HUES6 (cell line): ENCODE measurements around the gene PTTG1IP2.

Source experiments
- H3K27ac ChIP-seq: 2 replicates; pipeline ENCODE4 v1.7.0; 2013; ENCODE audit warnings: low read depth, mild to moderate bottlenecking, low read length, inconsistent platforms
- H3K27me3 ChIP-seq: 2 replicates; pipeline ENCODE4 v1.6.1; 2013; ENCODE audit warnings: low read length; ENCODE audit not compliant: control insufficient read depth, insufficient read depth
- H3K36me3 ChIP-seq: 2 replicates; pipeline ENCODE4 v1.6.1; 2013; ENCODE audit warnings: low read length; ENCODE audit not compliant: control insufficient read depth, insufficient read depth
- H3K4me1 ChIP-seq: 2 replicates; pipeline ENCODE4 v1.6.1; 2013; ENCODE audit warnings: low read length; ENCODE audit not compliant: control insufficient read depth, insufficient read depth
- H3K4me3 ChIP-seq: 2 replicates; pipeline ENCODE4 v1.5.1; 2013; ENCODE audit warnings: low read depth, low read length
- H3K9ac ChIP-seq: one replicate; pipeline ENCODE4 v1.6.1; 2013; ENCODE audit warnings: mild to moderate bottlenecking, low read length
- H3K9me3 ChIP-seq: 2 replicates; pipeline ENCODE4 v1.6.1; 2013; ENCODE audit warnings: low read depth, low read length; ENCODE audit not compliant: control insufficient read depth, insufficient read depth

Gene PTTG1IP2

DNA sequence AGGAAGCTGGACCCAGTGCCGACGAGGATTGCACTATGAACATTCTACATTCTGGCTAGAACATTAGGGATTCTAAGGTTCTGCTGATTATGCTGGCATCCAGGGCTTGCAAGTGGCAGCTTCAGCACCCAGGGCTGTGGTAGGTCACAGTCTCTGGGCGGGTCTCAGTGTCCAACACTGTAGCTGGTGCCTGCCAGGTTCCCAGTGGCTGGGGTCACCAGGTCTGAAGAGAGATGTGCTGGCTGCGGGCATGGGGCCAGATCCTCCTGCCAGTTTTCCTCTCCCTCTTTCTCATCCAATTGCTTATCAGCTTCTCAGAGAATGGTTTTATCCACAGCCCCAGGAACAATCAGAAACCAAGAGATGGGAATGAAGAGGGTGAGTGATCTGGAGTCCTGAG lies at the start of gene PTTG1IP2:
Gene PTTG1IP2 (plus strand): TSS at position 86 of the 400 bp plus-strand sequence. CDS start 148 bp downstream, at position 234.
- H3K27ac ChIP-seq = no peak within 1 kb of the TSS

DNA sequence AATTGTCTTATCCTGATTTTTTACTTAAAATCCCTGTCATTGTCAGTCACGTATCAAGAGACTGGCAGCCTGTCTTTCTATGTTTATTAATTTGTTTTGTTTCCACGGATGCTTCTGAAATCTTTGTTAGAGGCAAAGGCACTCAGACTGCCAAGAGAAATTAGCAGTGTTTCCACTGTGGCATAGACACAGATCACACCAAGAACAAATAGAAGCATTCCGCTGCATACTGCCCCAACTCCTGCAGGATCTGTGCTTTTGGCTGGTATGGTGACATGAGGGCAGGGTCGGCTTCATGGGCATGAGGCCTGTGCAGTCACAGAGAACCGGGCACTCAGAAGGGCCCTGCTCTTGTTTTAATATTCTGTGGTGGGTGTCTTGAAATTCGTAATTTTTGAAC lies 47.8 kb upstream of the PTTG1IP2 start:
- no peak overlapping the region for H3K27ac ChIP-seq
- H3K4me3 ChIP-seq = no peak overlapping the region
- no peaks in the 10 kb centered on the region for H3K27me3 ChIP-seq
- no peak overlapping the region for H3K9ac ChIP-seq
- no peaks in the 10 kb centered on the region for H3K4me1 ChIP-seq
- peaks cover 13% of the 10 kb centered on the region for H3K9me3 ChIP-seq
- H3K36me3 ChIP-seq = no peaks in the 10 kb centered on the region

More for the DNA sequence above, at the start of gene PTTG1IP2:
- Histone ChIP-seq H3K4me3 (no peak within 1 kb of the TSS), H3K4me1 (no peaks in the 10 kb centered on the region), H3K9me3 (peaks cover 12% of the 10 kb centered on the region), H3K9ac (no peak within 1 kb of the TSS), H3K36me3 (no peaks in the 10 kb centered on the region), H3K27me3 (no peaks in the 10 kb centered on the region)

DNA sequence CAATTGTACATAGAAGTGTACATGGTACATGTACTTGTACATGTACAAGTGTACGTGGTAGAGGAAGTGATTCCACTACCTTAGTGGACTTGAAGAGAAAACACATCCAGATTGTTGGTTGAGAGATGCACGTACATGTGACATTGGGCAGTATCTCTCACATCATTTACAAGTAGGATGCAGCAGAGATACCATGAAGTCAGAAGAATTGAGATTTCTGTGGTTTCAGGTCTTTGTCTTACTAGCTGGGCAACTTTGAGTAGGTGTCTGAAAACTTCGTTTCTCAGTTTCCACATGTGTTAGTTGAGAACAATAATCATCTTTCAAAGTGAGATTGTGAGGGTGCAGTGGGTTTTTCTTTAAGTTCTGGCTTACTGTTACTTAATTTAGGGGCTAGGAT lies 44.7 kb upstream of the PTTG1IP2 start:
- H3K9ac ChIP-seq = no peak overlapping the region
- no peaks in the 10 kb centered on the region for H3K27me3 ChIP-seq
- H3K36me3 ChIP-seq = no peaks in the 10 kb centered on the region
- H3K4me1 ChIP-seq = no peaks in the 10 kb centered on the region
- H3K27ac ChIP-seq = no peak overlapping the region
- H3K9me3 ChIP-seq = peaks cover 13% of the 10 kb centered on the region
- no peak overlapping the region for H3K4me3 ChIP-seq

DNA sequence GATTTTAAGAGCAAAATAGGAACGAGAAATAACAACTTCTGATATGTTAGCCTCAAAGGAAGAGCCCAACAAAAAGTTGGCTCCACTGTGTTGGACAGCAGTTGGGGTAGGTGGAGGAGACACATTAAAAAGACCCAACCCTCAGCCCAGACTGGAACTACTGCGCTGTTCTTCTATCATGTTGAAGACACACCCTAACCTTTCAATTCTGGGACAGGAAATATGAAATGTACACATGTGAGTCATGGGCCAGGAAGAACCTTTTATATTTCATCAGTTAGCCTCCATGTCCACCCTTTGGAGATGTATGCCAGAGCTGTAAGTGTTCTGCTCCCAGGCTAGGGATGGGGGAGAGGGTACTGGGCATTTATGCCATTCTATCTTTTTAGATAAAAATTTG lies 44.1 kb upstream of the PTTG1IP2 start:
- Histone ChIP-seq H3K36me3 (no peaks in the 10 kb centered on the region), H3K9me3 (peaks cover 13% of the 10 kb centered on the region), H3K4me3 (no peak overlapping the region), H3K9ac (no peak overlapping the region), H3K27ac (no peak overlapping the region), H3K27me3 (no peaks in the 10 kb centered on the region), H3K4me1 (no peaks in the 10 kb centered on the region)

DNA sequence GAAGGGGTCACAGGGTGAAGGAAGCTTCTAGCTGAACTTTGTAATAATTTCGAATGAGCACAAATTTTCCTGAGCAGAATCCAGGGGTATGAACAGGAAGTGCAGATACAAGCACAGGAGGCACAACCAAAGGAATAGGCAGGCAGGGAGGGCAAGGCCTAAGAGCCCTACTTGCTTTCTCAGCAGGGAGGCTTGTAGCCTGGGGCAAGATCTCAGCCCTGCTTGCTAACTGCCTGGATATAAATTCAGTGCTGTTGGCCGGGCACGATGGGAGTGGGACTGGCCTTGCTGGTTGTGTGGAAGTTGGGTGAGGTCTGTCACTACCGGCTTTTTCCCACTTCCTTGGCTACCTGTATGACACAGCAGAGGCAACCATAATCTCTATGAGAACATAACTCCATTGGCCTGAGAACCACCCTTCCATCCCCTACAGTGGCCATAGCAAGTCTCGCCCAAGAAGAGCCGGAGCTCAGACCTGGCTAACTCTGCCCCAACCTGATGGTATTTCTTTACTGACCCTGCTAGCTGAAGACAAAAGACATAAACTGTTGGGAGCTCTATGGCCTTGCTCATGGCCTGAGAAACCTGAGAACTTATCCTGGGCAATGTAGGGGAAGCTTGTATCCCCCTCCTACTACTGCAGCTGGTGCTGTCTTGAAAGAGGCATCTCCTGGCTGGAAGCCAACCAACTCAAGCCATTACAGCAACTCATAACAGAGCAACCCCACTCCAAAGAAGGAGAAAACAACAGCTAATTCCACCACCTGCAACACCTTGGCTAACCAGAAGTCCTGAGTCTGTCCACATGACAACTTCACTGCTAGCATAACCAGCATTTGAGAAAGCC lies 38.6 kb upstream of the PTTG1IP2 start:
- H3K36me3 ChIP-seq = no peaks in the 10 kb centered on the region
- H3K27me3 ChIP-seq = no peaks in the 10 kb centered on the region
- no peak overlapping the region for H3K4me3 ChIP-seq
- no peaks in the 10 kb centered on the region for H3K4me1 ChIP-seq
- H3K27ac ChIP-seq = no peak overlapping the region
- no peak overlapping the region for H3K9ac ChIP-seq
- H3K9me3 ChIP-seq = peaks cover 16% of the 10 kb centered on the region; the same call in 1 of the 2 replicates

DNA sequence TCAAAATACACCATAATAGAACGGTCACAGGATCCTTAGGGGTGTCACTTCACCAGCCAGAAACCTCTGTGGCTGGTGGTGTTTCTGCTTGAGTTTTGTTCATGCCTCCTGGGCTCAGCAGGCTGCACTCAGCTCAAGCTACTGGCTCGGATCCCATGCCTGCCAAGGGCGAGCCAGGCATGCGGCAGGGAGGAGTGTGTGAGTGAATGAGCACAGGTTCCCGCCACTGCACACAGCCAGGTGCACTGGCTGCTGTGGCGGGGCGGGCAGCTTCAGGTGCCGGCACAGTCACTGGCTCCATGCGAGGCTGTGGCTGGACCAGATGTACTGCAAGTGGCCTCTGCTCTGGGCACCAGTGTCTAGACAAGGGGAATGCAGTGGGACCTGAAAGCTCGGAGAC lies 36.7 kb upstream of the PTTG1IP2 start:
- no peak overlapping the region for H3K4me3 ChIP-seq
- H3K27ac ChIP-seq = no peak overlapping the region
- H3K36me3 ChIP-seq = no peaks in the 10 kb centered on the region
- H3K9me3 ChIP-seq = peaks cover 22% of the 10 kb centered on the region
- H3K9ac ChIP-seq = no peak overlapping the region
- H3K4me1 ChIP-seq = no peaks in the 10 kb centered on the region
- no peaks in the 10 kb centered on the region for H3K27me3 ChIP-seq

DNA sequence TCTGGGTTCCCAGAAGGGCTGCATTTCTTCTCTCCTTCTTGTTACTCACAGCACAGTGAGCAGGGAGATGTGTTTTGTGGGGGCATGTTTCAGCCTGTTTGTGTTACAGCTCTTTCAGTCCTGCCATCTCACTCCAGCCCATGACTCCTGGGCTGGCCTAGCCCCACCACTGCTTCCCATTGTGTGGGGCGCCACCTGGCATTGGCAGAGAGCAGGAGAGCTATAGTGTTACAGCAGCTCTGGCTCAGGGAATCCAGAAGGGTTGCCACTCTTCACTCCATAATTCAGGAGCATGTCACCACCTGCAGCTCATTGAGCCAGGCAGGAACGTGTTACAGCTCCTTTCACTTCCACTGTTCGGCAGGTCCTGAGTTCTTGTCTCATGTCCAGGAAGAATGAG lies 36.2 kb upstream of the PTTG1IP2 start:
- H3K27ac ChIP-seq = no peak overlapping the region
- no peaks in the 10 kb centered on the region for H3K36me3 ChIP-seq
- H3K9me3 ChIP-seq = peaks cover 25% of the 10 kb centered on the region
- no peak overlapping the region for H3K9ac ChIP-seq
- no peak overlapping the region for H3K4me3 ChIP-seq
- H3K27me3 ChIP-seq = no peaks in the 10 kb centered on the region
- no peaks in the 10 kb centered on the region for H3K4me1 ChIP-seq

DNA sequence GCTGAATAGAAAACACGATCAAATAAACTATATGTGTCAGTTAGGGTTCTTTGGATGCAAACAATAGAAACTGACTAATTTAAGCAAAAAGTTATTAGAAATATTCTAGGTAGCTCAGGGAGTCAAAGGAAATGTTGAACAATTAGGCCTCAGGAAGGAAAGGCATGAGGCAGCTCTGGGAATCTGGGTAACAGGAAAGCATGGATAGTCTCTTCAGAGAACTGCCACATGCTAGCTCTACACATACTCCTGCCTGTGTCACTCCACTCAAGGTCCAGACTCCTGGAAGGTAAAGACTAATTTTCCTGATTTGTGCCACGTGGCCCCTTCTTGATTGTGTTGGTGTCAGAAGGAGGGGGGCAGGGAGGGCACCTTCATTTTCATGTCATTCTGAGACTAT lies 23.8 kb upstream of the PTTG1IP2 start:
- Histone ChIP-seq H3K36me3 (no peaks in the 10 kb centered on the region), H3K9me3 (no peaks in the 10 kb centered on the region), H3K27ac (no peak overlapping the region), H3K27me3 (no peaks in the 10 kb centered on the region), H3K9ac (no peak overlapping the region), H3K4me3 (no peak overlapping the region), H3K4me1 (no peaks in the 10 kb centered on the region)

DNA sequence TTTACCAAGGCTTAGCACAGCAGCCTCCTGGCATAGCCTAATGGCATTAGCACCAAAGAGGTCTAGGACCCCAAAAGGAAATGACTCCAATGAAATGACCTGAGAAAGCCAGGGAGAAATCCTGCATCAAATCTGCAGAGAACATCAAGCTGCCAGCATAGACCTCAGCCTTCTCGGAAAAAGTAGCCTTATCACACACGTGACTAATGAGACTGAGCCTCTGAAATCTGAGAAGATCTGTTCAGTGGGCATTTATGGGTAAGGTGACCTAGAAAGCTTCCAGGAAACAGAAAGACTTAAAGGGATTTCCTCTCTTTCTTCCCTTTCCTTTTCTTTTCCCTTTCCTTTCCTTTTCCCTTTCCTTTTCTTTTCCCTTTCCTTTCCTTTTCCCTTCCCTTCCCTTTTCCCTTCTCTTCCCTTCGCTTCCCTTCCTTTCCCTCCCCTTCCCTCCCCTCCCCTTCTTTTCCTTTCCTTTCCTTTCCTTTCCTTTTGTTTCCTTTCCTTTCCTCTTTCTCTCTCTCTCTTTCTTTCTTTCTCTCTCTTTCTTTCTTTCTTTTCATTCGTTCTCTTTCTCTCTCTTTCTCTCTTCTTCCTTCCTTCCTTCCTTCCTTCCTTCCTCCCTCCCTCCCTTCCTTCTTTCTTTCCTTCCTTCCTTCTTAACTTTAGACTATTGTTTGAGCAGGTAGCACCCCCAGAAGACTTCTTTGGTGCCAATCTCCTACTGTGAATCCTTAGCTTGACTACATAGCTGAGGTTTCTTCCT lies 23.1 kb upstream of the PTTG1IP2 start:
- H3K9ac ChIP-seq = no peak overlapping the region
- H3K9me3 ChIP-seq = no peaks in the 10 kb centered on the region
- no peaks in the 10 kb centered on the region for H3K36me3 ChIP-seq
- H3K4me3 ChIP-seq = no peak overlapping the region
- H3K27me3 ChIP-seq = no peaks in the 10 kb centered on the region
- H3K4me1 ChIP-seq = no peaks in the 10 kb centered on the region
- no peak overlapping the region for H3K27ac ChIP-seq

DNA sequence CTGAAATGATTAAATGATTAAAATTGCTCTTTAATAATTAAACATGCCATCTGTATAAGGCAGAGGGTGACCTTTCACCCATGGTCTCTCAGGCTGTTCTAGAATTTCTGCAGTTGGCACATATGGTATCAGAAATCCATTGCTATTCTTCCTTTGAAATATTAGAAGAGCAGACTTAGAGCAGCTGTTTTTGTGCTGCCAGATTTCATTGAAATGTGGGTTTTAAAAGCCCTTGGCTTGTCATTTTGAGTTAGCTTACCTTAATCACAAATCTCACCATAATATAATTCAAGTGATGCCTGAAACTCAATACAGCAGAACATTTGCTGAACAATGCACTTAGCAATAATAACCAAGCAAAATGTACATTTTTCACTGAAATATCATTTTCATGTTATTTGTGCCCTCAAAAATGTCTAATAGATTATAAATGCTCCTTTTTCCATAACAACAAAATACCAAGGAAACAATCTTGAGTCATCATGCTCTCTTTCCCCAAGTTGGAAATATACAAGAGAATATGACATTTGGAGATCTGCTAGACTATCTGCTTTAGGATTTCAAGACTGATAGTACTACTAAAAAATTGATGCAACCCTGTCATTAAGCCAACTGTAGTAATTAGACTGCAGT lies 16.1 kb upstream of the PTTG1IP2 start:
- Histone ChIP-seq H3K9ac (no peak overlapping the region), H3K27ac (no peak overlapping the region), H3K9me3 (no peaks in the 10 kb centered on the region)

DNA sequence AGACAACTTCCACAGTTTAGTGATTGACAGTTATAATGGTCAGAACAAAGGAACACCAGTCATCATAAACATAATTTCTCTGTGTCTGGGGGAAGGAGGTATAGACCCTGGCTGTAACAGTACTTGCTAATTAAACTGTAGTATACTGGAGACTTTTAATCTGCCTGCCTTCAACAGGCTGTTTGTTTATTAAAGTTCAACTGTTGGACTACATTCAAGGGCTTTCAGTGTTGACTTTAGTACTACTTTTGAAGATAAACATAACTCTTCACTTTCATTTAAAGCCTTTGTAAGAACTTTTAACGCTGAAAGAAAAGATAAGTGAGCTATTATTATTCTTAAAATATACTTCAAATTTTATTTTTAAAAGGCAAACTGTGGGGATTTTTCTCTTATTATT lies 15.5 kb upstream of the PTTG1IP2 start:
- Histone ChIP-seq H3K9me3 (no peaks in the 10 kb centered on the region), H3K27me3 (no peaks in the 10 kb centered on the region), H3K4me3 (no peak overlapping the region), H3K9ac (no peak overlapping the region), H3K27ac (no peak overlapping the region), H3K36me3 (no peaks in the 10 kb centered on the region), H3K4me1 (0 out of 2 replicates have a peak, but pooled peaks cover 3% of the 10 kb centered on the region)

More for the DNA sequence above, 16.1 kb upstream of the PTTG1IP2 start:
- H3K27me3 ChIP-seq = no peaks in the 10 kb centered on the region
- no peaks in the 10 kb centered on the region for H3K36me3 ChIP-seq
- 0 out of 2 replicates have a peak, but pooled peaks cover 3% of the 10 kb centered on the region for H3K4me1 ChIP-seq
- H3K4me3 ChIP-seq = no peak overlapping the region
